DMS114 treated with DMSO at 0.1 percent for 48 hours (cell line): ENCODE data around the gene LRRC4C.

ENCODE experiments used
- DNase-seq: peaks from one replicate; lab custom pipeline; 2025; ENCODE audit not compliant: unreplicated experiment; lab: John Stamatoyannopoulos, UW

LRRC4C gene

DNA sequence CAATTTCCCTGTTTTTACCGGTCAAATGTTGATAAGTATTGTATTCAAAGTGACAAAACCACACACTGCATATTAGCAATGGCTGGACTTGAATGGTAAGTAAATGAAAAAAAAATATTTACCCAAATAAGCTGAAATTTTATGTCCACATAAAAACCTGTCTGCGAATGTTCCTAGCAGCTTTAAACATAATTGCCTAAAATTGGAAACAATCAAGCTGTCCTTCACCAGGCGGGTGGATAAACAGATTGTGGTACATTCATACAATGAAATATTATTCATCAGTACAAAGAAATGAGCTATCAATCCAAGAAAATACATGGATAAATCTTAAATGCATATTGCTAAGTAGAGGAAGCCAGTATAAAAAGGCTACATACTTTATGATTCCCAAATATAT is 1067.8 kb downstream of the LRRC4C start:
- DNase-seq, result no peak

DNA sequence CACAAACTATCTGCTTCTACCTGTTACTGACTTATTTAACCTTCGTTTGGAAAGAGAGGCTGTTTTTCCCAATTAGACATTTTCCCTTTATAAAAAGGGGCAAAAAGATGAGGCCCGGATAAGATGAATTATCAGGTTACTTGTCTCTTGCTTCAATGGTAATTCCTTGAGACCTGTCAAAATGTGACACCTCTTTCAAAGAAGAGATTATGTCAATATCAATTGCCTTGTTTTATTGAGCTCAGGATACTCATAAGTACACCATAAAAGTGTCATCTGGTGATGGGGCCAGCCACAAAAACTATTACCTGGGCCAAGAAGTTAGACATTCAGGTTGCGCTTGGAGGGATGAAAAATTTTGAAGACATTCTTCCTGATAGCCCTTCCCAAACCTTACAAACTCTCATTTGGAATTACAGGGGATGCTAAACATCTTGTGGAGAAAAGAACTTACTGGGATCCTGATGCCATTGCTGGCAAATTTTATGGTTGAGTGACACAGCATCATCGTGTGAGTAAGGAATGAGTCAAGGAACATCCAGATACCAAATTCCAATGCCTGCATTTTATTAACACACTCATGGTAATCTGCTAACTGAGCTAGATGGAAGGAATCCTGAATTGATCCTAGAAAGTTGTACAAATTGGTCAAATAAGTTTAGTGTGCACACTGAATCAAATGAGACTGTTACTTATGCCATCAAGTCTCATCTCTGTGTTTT is 1071.2 kb downstream of the LRRC4C start:
- no peak for DNase-seq

DNA sequence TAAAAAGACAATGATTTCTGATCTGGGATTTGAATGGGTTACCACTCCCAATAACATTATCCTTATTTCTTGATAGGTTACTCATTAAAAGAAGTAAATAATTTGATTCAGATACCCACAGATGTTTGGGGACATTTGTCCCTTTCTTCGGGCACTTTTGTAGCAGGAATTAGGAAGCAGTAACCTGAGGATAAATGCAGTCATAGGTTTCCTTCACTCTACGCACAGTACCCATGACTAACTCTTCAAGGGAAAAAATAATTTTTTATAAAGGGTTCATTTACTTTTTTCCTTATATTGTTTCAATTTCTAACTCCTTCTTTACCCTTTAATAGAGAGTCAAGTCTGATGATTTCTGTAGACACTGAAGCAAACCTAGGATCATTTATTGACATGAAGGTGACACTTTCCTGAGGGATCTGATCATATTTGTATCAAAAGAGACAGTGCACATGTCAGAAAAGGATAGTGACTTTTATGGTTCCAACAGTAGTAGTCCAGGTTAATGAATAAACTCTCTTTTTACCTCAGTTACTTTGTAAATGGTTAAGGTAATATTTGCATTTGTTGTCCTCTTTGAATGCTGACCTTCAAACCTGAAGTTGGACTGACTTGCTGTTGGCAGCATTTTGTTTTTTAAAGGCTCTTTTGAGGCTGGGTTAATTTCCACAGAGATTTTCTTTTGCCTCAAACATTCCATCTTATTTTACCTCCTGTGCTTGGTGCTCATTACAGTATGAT is 1072.0 kb downstream of the LRRC4C start:
- no peak for DNase-seq

DNA sequence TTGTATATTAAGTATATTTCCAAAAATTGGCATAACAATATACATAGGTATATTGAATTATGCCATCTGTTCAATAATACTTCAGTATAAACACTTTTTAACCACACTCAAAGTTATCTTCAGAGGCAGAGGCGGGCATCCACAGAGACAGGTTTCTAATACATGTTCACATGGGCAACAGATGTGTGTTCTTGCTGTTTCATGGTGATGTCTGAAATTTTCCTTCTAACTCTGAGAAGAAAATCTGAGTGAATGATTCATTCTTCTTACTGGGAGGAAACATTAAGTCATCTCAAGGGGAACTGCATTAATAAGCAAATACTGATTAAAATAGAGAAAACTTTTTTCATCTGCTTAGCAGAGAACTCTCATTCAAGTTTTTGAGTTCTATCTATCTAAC is 1074.5 kb downstream of the LRRC4C start:
- no peak for DNase-seq

DNA sequence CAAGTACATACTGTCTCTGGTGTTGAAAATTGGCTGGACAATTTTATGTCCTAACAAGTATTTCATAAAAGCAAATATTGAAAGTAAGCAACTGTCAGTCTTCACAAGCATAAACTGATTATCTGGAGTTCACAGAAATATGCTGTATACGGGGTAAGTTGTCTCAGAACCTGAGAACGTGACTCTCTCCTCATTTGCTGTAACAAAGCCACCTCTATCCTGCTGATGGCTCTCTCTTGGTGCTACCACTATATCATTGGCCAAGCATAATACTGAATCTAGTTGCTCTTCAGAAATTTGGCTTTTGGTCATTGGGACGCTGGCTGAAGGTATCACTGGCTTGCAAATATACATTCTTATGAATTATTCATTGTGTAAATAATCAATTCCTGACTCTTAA is 1078.0 kb downstream of the LRRC4C start:
- no peak for DNase-seq

DNA sequence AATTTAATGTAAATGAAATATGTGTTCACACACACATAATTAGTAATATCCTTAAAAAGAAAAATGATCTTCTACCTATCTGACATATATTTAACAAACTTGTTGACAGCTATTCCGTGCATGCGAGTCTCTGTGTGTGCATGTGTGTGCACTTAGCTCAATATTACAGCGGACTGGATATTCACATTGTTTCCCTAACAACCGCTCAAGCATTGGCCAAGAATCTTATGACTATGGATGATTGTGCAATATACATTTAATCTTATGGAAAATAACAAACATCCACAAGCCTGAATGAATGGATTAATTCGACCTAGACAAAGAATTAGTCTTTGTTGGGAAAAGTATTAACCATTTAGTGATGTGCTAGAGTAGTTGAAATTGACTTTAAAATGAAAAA is 1078.6 kb downstream of the LRRC4C start:
- DNase-seq, result no peak

DNA sequence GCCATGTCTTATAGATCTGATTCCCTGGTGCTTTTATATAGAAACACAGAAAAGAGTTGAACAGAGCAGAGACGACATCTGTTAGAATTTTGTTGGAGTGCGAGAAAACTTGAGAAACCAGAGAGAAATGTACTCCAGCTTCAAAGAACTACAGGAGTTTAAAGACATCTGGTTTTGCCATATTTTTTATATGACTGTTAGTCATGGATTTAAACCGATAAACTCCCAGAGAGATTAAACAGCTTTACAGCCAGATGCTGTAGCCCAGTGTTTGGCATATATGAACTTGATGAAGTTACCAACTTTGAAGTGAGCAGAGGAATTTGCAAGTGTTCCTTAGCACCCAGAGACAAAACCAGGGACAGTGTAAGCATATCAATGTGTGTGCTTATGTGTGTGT is 1083.1 kb downstream of the LRRC4C start:
- no peak for DNase-seq

DNA sequence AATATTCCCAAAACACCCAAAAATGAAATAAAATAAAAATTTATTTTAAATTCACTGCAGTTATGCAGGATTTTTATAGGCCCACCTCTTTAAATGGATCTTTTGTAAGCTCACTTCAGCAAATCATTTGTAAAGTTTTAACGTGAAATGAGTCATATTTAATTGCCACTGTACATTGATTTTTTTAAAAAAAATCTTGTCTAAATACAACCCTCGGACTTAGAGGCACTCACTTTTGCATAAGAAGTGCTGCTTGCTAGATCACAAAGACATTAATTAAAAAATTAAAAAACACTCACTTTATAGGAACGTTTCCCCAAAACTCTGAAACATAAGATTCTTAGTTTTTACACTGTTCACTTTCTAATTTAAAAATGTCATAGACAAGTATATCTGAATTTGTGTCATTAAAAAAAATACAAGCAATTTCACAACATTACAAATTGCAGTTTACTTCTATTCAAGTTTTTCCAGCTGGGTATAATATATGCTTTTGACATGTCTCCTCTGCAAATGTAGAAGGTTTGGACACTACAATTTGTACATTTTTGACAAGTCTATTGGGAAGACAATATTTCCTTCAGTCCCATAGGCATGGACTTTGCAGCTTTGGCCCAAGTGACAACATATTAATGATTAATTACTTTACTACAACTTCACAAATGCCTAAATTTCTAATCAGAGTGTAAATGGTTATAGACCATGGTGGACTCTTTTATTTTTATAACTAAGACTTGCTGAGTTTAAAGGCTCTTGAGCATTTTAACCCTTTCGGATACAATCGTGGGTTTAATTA is 1088.4 kb downstream of the LRRC4C start:
- no peak for DNase-seq

DNA sequence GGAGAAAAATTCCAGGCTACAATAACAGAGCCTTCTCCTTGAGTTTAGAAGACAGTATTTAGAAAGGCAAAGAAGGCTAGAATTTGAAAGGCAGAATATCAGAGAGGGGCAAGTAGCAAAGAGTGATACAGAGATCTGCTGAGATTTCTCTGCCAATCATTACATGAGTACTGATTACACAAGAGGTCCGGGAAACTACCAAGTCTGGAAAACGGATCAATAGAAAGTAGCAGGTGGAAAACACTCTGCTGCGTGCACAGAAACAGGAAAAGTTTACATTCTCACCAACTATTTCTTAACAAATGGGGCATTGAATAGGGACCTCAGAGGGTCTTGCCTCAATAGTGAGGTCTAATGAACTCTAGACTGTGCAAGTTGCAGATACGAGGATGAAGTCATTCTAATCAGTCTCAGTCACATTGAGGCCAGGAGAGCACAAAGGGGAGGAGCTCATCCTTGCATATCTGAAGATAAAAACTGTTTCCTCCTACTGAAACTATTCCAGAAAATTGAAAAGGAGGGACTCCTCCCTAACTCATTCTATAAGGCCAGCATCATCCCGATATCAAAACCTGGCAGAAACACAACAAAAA is 1099.2 kb downstream of the LRRC4C start:
- DNase-seq, result no peak

DNA sequence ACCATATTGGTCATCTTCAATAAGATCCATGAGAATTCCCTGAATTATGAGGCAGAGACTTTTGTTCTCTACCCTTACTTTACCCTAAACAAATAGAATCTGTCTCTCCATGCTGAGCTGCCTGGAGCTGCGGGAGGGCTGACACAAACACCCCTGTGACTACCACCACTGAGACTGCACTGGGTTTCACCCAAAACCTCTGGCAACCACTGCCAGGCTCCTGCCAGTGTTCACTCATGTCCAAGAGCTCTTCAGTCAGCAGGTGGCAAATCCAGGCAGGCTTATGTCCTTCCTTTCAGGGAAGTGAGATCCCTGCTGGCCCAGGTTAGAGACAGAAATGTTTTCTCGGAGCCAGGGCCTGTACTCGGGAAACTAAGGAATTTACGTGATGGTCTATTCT is 1105.3 kb downstream of the LRRC4C start:
- DNase-seq, result no peak

DNA sequence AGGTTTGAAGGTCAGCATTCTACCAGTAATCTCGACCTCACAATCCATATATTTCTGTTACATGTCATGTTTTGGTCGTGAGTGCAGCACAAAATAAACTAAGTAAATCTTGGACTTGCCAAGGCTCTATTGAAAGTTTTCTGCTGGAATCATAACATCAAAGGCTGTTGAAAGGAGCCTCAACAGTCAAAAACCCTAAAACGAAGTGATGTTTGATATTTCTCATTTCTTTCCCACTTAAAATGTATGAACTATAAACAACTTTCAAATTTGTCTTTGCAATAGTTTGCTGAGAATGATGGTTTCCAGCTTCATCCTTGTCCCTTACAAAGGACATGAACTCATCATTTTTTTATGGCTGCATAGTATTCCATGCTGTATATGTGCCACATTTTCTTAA is 1118.5 kb downstream of the LRRC4C start:
- DNase-seq, result no peak

DNA sequence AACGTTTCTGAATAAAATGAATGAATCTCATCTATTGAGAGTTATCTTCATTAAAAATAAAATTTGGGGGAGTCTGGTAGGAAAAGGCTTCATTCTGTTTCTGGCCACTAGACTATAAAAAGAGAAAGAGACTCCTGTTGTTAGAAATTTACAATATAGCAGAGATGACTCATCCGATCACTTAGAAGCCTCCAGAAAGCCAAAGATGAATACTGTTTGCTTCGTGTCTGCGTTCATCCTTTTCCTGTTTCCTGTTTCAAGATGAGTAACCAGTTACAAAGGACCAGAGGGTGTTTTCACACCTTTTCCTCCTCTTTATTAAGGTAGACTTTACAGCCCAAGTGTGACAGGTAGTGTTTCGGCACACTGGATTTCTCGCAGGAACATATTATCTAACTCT is 1120.7 kb downstream of the LRRC4C start:
- DNase-seq, result no peak

DNA sequence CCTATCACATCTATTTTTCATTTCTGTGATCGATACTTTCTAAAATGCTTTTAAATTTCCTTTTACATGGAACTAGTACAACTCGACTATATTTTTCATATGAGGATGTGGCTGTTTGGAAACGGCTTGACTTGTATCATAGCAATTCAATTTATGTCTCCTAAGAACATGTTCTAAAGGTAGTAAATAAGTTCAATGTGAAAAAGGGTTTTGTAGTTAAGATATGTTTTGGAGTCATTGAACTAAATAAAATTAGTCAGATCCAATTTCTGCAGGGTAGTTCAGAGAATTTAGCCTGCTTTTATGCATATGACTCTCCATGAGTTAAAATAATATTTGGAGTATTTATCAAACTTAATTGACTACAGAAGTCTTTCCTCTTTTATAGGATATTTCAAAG is 1121.4 kb downstream of the LRRC4C start:
- DNase-seq, result no peak

DNA sequence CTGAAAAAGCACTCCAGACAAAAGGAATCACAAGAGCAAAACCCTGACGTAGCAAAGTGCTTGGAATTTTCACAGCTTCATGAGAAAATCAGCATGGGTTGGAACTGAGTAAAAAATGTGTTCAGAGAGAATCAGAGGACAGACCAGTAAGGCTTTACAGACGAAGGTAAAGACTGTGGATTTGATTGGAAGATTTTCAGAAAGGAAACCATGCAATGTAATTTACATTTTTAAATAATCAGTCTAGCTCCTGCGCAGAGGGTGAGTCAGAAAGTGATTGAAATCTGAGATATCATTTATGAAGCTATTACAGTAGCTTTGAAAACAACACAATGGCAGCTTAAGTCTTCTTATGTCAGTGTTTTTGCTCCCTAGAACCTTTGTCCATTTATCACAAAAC is 1122.3 kb downstream of the LRRC4C start:
- DNase-seq, result no peak

DNA sequence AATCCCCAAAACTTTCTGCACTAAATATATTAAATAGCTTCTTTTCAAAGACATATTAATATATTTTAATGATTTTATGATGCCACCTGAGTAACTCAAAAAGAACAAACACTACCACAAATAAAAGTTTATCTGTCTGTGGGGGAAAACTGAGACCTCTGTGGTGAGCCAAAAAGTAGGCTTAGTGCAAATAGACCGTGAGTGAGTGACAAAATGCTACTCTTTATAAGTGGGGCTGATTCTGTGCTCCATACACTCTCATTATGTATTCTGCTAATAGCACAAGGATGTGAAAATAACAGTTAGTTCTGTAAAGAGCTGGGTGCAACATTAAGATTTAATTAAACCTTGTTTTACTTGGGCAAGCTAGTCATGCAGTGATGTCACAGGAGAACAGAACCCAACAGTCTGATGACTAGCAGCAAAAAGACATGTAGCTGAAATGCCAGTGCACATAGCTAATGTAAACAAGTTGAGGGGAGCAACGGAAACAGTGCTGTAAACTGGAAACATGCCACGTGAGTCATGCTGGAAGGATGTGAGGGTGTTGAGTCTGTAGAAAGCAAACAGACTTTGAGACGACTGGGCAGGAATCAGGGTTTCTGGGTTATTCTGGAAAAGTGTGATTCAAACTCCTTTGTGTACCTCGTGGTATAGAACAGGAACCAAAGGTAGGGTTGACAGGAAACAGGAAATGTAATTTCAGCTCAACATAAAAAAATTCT is 1130.4 kb downstream of the LRRC4C start:
- no peak for DNase-seq

DNA sequence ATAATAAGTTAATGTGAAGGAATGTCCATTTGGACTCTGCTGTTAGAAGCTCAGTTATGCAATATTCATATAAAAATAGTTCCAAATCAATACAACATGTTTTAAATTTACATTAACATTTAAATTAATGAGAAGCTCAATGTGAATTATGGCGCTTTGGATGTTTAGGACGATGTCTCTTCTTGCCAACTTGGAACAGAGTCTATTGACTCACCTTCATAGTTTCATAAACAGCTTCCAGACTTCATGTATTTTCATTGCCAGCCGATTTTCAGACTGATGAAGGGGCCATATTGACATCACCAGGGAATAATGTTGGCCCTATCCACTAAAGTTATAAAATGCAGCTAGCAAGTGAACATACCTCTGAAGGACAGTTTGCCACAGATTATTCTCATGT is 1136.2 kb downstream of the LRRC4C start:
- DNase-seq, result no peak

DNA sequence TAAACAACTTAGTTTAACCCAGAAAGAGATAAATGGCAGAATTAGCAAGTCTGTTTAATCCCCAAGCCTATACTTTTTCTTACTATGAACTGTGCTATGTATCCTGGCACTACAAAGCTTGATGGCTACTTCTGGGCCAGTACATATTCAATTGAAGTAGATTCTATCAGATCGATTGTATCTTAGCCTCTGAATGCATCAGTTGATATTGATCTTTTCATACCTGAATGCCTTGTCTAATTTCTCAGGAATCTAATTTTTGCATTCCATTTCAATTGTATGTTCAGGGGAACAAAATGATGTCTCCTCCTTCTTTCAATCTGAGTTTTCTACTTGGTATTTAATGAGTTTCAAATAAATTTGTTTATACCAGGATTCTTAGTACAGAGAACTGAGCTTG is 1137.9 kb downstream of the LRRC4C start:
- DNase-seq, result no peak

DNA sequence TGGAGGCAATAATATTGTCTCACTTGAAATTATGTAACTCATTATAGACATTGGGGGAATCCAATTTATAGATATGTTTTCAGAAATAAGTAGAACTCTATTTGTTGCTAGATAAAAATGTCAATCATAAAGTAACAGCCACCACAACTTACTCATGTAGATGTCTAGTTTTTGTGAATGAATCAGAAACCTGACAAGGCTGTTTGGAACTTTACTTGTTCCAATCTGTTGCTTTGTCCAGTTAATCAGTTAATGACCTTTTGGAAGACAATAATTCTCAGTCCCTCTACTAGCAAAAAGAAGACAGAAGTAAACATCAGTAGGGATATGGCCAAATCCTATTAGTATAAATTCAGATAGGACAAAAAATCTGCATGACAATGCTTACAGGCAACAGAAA is 1143.3 kb downstream of the LRRC4C start:
- DNase-seq, result no peak

DNA sequence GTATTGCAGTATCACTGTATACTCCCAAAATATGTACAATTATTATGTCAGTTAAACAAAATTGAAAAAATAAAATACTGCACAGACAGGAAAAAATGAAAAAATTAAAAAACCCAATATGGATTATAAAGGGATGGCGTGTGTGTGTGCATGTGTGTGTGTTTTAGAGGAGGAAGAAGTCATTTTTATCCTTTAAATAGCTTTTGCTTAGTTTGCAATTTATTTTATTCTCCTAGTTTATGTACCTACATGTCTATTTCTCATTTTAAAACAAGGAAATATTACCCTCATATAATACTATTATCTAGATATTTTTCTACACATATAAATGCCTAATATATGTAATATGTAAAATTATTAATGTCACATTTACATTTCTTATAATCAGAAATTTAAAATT is 1144.3 kb downstream of the LRRC4C start:
- no peak for DNase-seq

DNA sequence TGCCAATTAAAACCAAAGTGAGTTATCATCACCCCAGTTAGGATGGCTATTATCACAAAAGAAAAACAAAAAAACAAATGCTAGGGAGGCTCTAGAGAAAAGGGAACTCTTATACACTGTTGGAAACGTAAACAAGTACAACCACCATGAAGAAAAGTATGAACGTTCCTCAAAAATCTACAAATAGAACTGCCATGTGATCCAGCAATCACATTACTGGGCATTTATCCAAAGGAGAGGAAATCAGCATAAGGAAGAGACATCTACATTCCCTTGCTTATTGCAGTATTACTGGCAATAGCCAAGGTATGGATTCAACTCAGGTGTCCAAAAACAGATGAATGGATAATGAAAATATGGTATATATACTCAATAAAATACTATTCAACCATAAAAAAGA is 1145.1 kb downstream of the LRRC4C start:
- DNase-seq, result no peak

DNA sequence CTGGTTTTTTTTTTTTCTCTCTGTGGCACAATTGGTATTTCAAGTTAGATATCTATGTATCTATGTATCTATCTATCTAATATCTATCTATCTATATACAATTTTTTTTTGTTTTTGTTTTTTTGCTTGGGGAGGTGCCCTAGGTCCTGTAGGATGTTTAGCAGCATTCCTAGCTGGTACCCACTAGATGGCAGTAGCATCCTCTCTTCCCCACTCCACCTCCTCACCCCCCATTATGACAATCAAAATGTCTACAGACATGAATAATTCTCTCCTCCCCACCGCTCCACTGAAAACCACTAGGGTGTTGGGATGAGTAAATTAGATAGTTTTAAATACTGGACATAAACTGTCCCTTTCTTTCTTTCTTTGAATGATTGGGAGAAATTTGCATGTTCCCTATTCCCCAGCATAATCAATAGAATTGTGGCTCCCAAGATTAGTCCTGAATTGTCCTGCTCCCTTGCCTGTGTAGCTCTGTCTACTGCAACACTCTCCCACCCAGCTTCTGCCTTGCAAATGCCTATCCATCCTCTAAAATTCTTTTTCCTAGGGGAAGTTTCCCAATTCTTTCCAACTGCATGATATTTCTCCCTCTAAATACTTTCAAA is 1152.4 kb downstream of the LRRC4C start:
- peak; percentile 6 for DNase-seq
